Suprapubic skin (tissue), 4 donors: ENCODE results near the gene AQP12A. TPM values are rescaled to one million over a fixed set of nuclear protein-coding genes. Genes with fewer than 3 reads are reported as not detected.

Source experiments
- DNase-seq, 2 donors: peaks; one replicate each; pipeline ENCODE4 v3.0.0-alpha.2; 2019; ENCODE audit warnings: low spot score in 2 of 2
- H3K27ac ChIP-seq: fragments of 200-600 bp; sonication (generic); one replicate; pipeline ENCODE4 v1.5.1; 2019
- H3K27me3 ChIP-seq: fragments of 200-600 bp; sonication (generic); one replicate; pipeline ENCODE4 v1.5.1; 2019
- H3K36me3 ChIP-seq: fragments of 200-600 bp; sonication (generic); one replicate; pipeline ENCODE4 v1.5.1; 2019
- H3K4me1 ChIP-seq: fragments of 200-600 bp; sonication (generic); one replicate; pipeline ENCODE4 v1.5.1; 2019
- H3K4me3 ChIP-seq: fragments of 200-600 bp; sonication (generic); one replicate; pipeline ENCODE4 v1.5.1; 2019; ENCODE audit warnings: mild to moderate bottlenecking
- H3K9me3 ChIP-seq: fragments of 200-600 bp; sonication (generic); one replicate; pipeline ENCODE4 v1.5.1; 2019
- EP300 ChIP-seq: sonication (generic); formaldehyde crosslinking; IDR thresholded peaks from one replicate; pipeline ENCODE4 v1.6.1; 2017; ENCODE audit warnings: antibody characterized with exemption
- POLR2A ChIP-seq, 2 donors: fragments of 450-650 bp; IDR thresholded peaks; one replicate each; pipeline ENCODE4 v1.6.1; 2017; ENCODE audit warnings: antibody characterized with exemption in 2 of 2, mild to moderate bottlenecking in 2 of 2, moderate library complexity in 2 of 2
- POLR2AphosphoS5 ChIP-seq, 3 donors: sonication (generic); formaldehyde crosslinking; IDR thresholded peaks; one replicate each; pipeline ENCODE4 v1.6.1; 2017; ENCODE audit warnings: antibody characterized with exemption in 3 of 3
- WGBS: methylation state at CpG from one replicate; pipeline ENCODE4 v1.1.5; 2018; 5-methylcytosine and 5-hydroxymethylcytosine counted together
- total RNA-seq, 4 donors: library from RNA; depleted of rRNA; stranded (reverse); fragments of >200 nt; gene quantifications; one replicate each; pipeline ENCODE4 v1.1.0, GENCODE V29; 2016
- TF ChIP-seq, protein P1 (sequence below), 2 donors: fragments of 200-600 bp in 1 of 2; fragments of 450-650 bp in 1 of 2; sonication (generic) in 1 of 2; IDR thresholded peaks; one replicate each; pipeline ENCODE4 v1.5.1; 2016 to 2019; ENCODE audit warnings: antibody characterized with exemption in 2 of 2, mild to moderate bottlenecking in 1 of 2, moderate library complexity in 1 of 2

The AQP12A gene
- total RNA-seq, 4 donors from 2014 or later = not detected

GRCh38 chr2:240731178-240731545 is 39.5 kb downstream of the AQP12A start:
- H3K36me3 ChIP-seq = no peaks in the 10 kb centered on the region
- WGBS = 30% methylated on average over 2 of the region's 9 CpGs
- H3K4me1 ChIP-seq = no peaks in the 10 kb centered on the region
- no peaks in the 10 kb centered on the region for H3K9me3 ChIP-seq
- no peak for DNase-seq
- H3K27ac ChIP-seq = no peak overlapping the region
- TF ChIP-seq POLR2AphosphoS5 (IDR thresholded peaks at IDR 0.05) (no peak), POLR2A (IDR thresholded peaks at IDR 0.05) (no peak), EP300 (no peak)
- TF ChIP-seq, protein P1, sequence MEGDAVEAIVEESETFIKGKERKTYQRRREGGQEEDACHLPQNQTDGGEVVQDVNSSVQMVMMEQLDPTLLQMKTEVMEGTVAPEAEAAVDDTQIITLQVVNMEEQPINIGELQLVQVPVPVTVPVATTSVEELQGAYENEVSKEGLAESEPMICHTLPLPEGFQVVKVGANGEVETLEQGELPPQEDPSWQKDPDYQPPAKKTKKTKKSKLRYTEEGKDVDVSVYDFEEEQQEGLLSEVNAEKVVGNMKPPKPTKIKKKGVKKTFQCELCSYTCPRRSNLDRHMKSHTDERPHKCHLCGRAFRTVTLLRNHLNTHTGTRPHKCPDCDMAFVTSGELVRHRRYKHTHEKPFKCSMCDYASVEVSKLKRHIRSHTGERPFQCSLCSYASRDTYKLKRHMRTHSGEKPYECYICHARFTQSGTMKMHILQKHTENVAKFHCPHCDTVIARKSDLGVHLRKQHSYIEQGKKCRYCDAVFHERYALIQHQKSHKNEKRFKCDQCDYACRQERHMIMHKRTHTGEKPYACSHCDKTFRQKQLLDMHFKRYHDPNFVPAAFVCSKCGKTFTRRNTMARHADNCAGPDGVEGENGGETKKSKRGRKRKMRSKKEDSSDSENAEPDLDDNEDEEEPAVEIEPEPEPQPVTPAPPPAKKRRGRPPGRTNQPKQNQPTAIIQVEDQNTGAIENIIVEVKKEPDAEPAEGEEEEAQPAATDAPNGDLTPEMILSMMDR (IDR thresholded peaks at IDR 0.05) = no peak
- peaks cover 44% of the 10 kb centered on the region for H3K27me3 ChIP-seq
- no peak overlapping the region for H3K4me3 ChIP-seq

DNA sequence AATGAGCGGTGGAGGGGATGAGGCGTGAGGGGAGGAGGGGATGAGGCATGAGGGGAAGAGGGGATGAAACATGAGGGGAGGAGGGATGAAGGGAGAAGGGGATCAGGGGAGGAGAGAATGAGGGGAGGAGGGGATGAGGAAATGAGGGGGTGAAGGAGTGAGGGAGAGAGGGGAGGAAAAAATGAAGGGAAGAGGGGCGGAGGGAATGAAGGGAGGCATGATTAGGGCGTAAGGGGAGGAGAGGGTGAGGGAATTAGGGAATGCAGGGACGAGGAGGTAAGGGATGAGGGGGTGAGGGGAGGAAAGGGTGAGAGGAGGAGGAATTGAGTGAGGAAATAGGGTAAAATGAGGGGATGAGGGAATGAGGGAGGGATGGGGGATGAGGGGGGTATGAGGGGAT is 40.5 kb downstream of the AQP12A start:
- H3K9me3 ChIP-seq = no peaks in the 10 kb centered on the region
- H3K36me3 ChIP-seq = no peaks in the 10 kb centered on the region

DNA sequence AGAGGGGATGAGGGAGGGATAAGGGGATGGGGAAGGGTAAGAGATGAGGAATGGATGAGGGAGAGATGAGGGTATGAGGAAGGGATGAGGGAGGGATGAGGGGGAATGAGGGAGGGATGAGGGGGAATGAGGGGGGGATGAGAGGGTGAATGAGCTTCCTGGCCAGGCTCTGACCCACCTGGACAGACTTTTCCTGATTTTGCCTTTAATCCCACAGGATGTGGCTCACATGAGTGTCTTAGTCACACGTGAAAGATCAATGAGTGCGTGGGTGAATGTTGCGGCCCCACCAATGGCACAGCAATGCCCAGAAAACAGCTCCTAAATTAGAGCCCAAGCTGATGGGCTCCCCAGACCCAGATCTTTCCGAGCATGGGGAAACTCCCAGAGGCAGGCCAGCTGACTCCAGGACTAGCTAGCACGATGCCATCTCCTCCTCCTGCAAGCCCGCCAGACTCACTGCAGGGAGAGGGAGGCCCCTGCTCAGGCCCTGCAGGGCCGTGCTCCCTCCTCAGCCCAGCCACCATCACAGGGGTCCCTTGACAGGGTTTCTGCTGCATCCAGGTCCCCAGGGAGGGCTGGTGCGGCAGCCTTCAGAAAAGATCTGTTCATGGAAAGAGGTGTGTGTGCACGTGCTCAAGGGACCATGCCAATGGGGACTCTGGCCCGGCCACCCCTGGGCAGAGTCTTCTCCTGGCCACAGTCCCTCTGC is 41.4 kb downstream of the AQP12A start:
- H3K27me3 ChIP-seq = peaks cover 51% of the 10 kb centered on the region
- DNase-seq = no peak
- TF ChIP-seq POLR2A (IDR thresholded peaks at IDR 0.05) (no peak), POLR2AphosphoS5 (IDR thresholded peaks at IDR 0.05) (no peak)
- no peaks in the 10 kb centered on the region for H3K4me1 ChIP-seq
- WGBS = 51% methylated on average over 5 of the region's 10 CpGs
- H3K36me3 ChIP-seq = no peaks in the 10 kb centered on the region
- no peaks in the 10 kb centered on the region for H3K9me3 ChIP-seq
- no peak overlapping the region for H3K4me3 ChIP-seq
- H3K27ac ChIP-seq = no peak overlapping the region

More for the DNA sequence above, 40.5 kb downstream of the AQP12A start:
- Histone ChIP-seq H3K4me1 (no peaks in the 10 kb centered on the region), H3K27me3 (peaks cover 49% of the 10 kb centered on the region), H3K27ac (no peak overlapping the region), H3K4me3 (no peak overlapping the region)
- 87% methylated on average over 5 of the region's 5 CpGs for WGBS
- DNase-seq = no peak
- TF ChIP-seq POLR2AphosphoS5 (IDR thresholded peaks at IDR 0.05) = no peak
- no peak for TF ChIP-seq EP300
- no peak for TF ChIP-seq POLR2A (IDR thresholded peaks at IDR 0.05)
- TF ChIP-seq, protein P1 (IDR thresholded peaks at IDR 0.05) = no peak

- WGBS = 68% methylated on average over 22 of the region's 24 CpGs
- no peak for DNase-seq
- TF ChIP-seq, protein P1 (IDR thresholded peaks at IDR 0.05) = no peak
- TF ChIP-seq POLR2AphosphoS5 (IDR thresholded peaks at IDR 0.05) = no peak
- no peak for TF ChIP-seq EP300
- no peak for TF ChIP-seq POLR2A (IDR thresholded peaks at IDR 0.05)
- no peak overlapping the region for H3K4me3 ChIP-seq
- H3K36me3 ChIP-seq = no peaks in the 10 kb centered on the region
- H3K4me1 ChIP-seq = no peaks in the 10 kb centered on the region
- peaks cover 59% of the 10 kb centered on the region for H3K27me3 ChIP-seq
- H3K27ac ChIP-seq = no peak overlapping the region
- no peaks in the 10 kb centered on the region for H3K9me3 ChIP-seq
Measured at GRCh38 chr2:240733803-240734495, 42.3 kb downstream of the AQP12A start.

GRCh38 chr2:240734756-240735155 is 43.1 kb downstream of the AQP12A start:
- DNase-seq = no peak
- TF ChIP-seq POLR2A (IDR thresholded peaks at IDR 0.05) = no peak
- no peak for TF ChIP-seq EP300
- TF ChIP-seq, protein P1 (IDR thresholded peaks at IDR 0.05) = no peak
- TF ChIP-seq POLR2AphosphoS5 (IDR thresholded peaks at IDR 0.05) = no peak
- 91% methylated on average over 10 of the region's 17 CpGs for WGBS
- Histone ChIP-seq H3K4me1 (no peaks in the 10 kb centered on the region), H3K27me3 (peaks cover 59% of the 10 kb centered on the region), H3K9me3 (no peaks in the 10 kb centered on the region), H3K36me3 (no peaks in the 10 kb centered on the region), H3K4me3 (no peak overlapping the region), H3K27ac (no peak overlapping the region)
